HG03095 (cell line): Measurements from ENCODE around the gene EHD3.

Experiments used
- ATAC-seq: cut with Tn5 transposase; IDR thresholded peaks from one replicate; pipeline ENCODE4 v1.9.1; 2021; ENCODE audit warnings: moderate library complexity; ENCODE audit not compliant: unreplicated experiment

Gene EHD3

GRCh38 chr2:31212659-31213600 is 21.0 kb upstream of the EHD3 start:
- ATAC-seq: no peak

GRCh38 chr2:31213601-31214443 is 20.1 kb upstream of the EHD3 start:
- no peak for ATAC-seq

- ATAC-seq: no peak
These were observed 19.5 kb upstream of the EHD3 start for GRCh38 chr2:31214444-31214915.

- ATAC-seq: peak; percentile 40
These were observed 17.2 kb upstream of the EHD3 start for GRCh38 chr2:31216734-31217133.

- ATAC-seq: no peak
These were observed 16.3 kb upstream of the EHD3 start, which contains the start of gene CAPN14 for GRCh38 chr2:31217465-31218200. CAPN14 (minus strand) TSS chr2:31217515; CDS start chr2:31205447, 12,068 bp downstream.

- peak; percentile 74 for ATAC-seq
These were observed 14.6 kb upstream of the EHD3 start for GRCh38 chr2:31219131-31219969.

- no peak for ATAC-seq
These were observed 12.4 kb upstream of the EHD3 start for GRCh38 chr2:31221544-31221943.

GRCh38 chr2:31222071-31222470 is 11.9 kb upstream of the EHD3 start:
- no peak for ATAC-seq

GRCh38 chr2:31223026-31223425 is 10.9 kb upstream of the EHD3 start:
- ATAC-seq: no peak

- no peak for ATAC-seq
These were observed 10.2 kb upstream of the EHD3 start for GRCh38 chr2:31223749-31224148.

GRCh38 chr2:31226266-31226665 is 7.7 kb upstream of the EHD3 start:
- ATAC-seq: no peak

GRCh38 chr2:31227110-31227509 is 6.8 kb upstream of the EHD3 start:
- ATAC-seq: no peak

GRCh38 chr2:31227711-31228125 is 6.2 kb upstream of the EHD3 start:
- no peak for ATAC-seq

GRCh38 chr2:31228717-31229116 is 5.2 kb upstream of the EHD3 start:
- no peak for ATAC-seq

GRCh38 chr2:31230751-31231150 is 3.2 kb upstream of the EHD3 start:
- no peak for ATAC-seq

- ATAC-seq: no peak
These were observed 2.2 kb upstream of the EHD3 start for GRCh38 chr2:31231571-31232302.

GRCh38 chr2:31232586-31232985 is 1.4 kb upstream of the EHD3 start:
- ATAC-seq: no peak

GRCh38 chr2:31233231-31233630 is 721 bp upstream of the EHD3 start:
- no peak for ATAC-seq
